SU-DHL-6 (cell line): Measurements from ENCODE around the gene FGF8.

ENCODE experiments used
- EZH2phosphoT487 ChIP-seq: fragments of 200-600 bp; sonication (generic), shearing (Covaris generic); conservative IDR thresholded peaks from 2 replicates; pipeline ENCODE4 v1.6.1; 2018; ENCODE audit warnings: mild to moderate bottlenecking, antibody characterized with exemption, low read length, moderate library complexity, mixed read lengths
- TF ChIP-seq, protein P1 (sequence below): fragments of 200-600 bp; sonication (generic); IDR thresholded peaks from one replicate; pipeline ENCODE4 v1.5.1; 2017; ENCODE audit warnings: antibody characterized with exemption, mild to moderate bottlenecking, low read length, moderate library complexity; ENCODE audit not compliant: insufficient read depth, poor library complexity, severe bottlenecking

- TF ChIP-seq, protein P1, sequence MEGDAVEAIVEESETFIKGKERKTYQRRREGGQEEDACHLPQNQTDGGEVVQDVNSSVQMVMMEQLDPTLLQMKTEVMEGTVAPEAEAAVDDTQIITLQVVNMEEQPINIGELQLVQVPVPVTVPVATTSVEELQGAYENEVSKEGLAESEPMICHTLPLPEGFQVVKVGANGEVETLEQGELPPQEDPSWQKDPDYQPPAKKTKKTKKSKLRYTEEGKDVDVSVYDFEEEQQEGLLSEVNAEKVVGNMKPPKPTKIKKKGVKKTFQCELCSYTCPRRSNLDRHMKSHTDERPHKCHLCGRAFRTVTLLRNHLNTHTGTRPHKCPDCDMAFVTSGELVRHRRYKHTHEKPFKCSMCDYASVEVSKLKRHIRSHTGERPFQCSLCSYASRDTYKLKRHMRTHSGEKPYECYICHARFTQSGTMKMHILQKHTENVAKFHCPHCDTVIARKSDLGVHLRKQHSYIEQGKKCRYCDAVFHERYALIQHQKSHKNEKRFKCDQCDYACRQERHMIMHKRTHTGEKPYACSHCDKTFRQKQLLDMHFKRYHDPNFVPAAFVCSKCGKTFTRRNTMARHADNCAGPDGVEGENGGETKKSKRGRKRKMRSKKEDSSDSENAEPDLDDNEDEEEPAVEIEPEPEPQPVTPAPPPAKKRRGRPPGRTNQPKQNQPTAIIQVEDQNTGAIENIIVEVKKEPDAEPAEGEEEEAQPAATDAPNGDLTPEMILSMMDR: peak; percentile 48
- no peak for TF ChIP-seq EZH2phosphoT487
Measured at GRCh38 chr10:101779544-101780186, 3.8 kb upstream of the FGF8 start.
